Osteoblast (primary cell): ENCODE measurements around the gene MINDY3. TPM values are rescaled to one million over a fixed set of nuclear protein-coding genes. Genes with fewer than 3 reads are reported as not detected.

Experiments
- DNase-seq: peaks from one replicate; pipeline ENCODE4 v3.0.0; 2011; ENCODE audit warnings: low spot score, mixed read lengths; ENCODE audit not compliant: insufficient read length; ENCODE audit errors: missing footprints
- H2AFZ ChIP-seq: 2 replicates; pipeline ENCODE4 v1.6.0; 2011; ENCODE audit warnings: mild to moderate bottlenecking, low read length
- H3K27ac ChIP-seq: 2 replicates; pipeline ENCODE4 v1.5.1; 2011; ENCODE audit warnings: mild to moderate bottlenecking, low read depth, low read length, moderate library complexity
- H3K27me3 ChIP-seq: 2 replicates; pipeline ENCODE4 v1.6.0; 2012; ENCODE audit warnings: mild to moderate bottlenecking, control low read depth, inconsistent platforms, low read length, moderate library complexity; ENCODE audit not compliant: insufficient read depth
- H3K36me3 ChIP-seq: 2 replicates; pipeline ENCODE4 v1.5.1; 2011; ENCODE audit warnings: mild to moderate bottlenecking, low read length, control low read depth, moderate library complexity; ENCODE audit not compliant: insufficient read depth
- H3K4me1 ChIP-seq: 2 replicates; pipeline ENCODE4 v1.5.1; 2011; ENCODE audit warnings: mild to moderate bottlenecking, low read length, control low read depth, moderate library complexity; ENCODE audit not compliant: insufficient read depth
- H3K4me2 ChIP-seq: 2 replicates; pipeline ENCODE4 v1.6.0; 2011; ENCODE audit warnings: mild to moderate bottlenecking, low read length; ENCODE audit not compliant: insufficient read depth
- H3K4me3 ChIP-seq: fragments of 200-600 bp; sonication (generic); 3 replicates; pipeline ENCODE4 v1.5.1; 2012; ENCODE audit warnings: mild to moderate bottlenecking, low read length, inconsistent platforms; ENCODE audit not compliant: insufficient read depth
- H3K79me2 ChIP-seq: 2 replicates; pipeline ENCODE4 v1.6.0; 2012; ENCODE audit warnings: mild to moderate bottlenecking, low read length, control low read depth, inconsistent platforms; ENCODE audit not compliant: insufficient read depth
- H3K9me3 ChIP-seq: 2 replicates; pipeline ENCODE4 v1.5.1; 2011; ENCODE audit warnings: low read depth, low read length, control low read depth
- H4K20me1 ChIP-seq: 2 replicates; pipeline ENCODE4 v1.6.0; 2012; ENCODE audit warnings: mild to moderate bottlenecking, low read length, control low read depth; ENCODE audit not compliant: insufficient read depth
- CTCF ChIP-seq: IDR thresholded peaks from 2 replicates; pipeline ENCODE4 v1.5.1; 2011; ENCODE audit warnings: mild to moderate bottlenecking, low read depth, low read length, moderate library complexity; ENCODE audit errors: extremely low read depth
- total RNA-seq: library from RNA; depleted of rRNA; stranded (reverse); fragments of >200 nt; gene quantifications from 2 replicates; pipeline ENCODE4 v1.2.3, GENCODE V29; 2012

Gene MINDY3
- total RNA-seq, 1 donor: 36.6 TPM

GRCh38 chr10:15748126-15748525 is 112.2 kb downstream of the MINDY3 start:
- Histone ChIP-seq H3K4me2 (no peak overlapping the region), H3K9me3 (no peaks in the 10 kb centered on the region), H3K4me3 (no peak overlapping the region), H4K20me1 (no peaks in the 10 kb centered on the region), H3K27me3 (peaks cover 23% of the 10 kb centered on the region), H3K79me2 (no peaks in the 10 kb centered on the region), H3K27ac (no peak overlapping the region), H3K4me1 (no peaks in the 10 kb centered on the region), H2AFZ (no peak overlapping the region), H3K36me3 (no peaks in the 10 kb centered on the region)
- no peak for TF ChIP-seq CTCF
- DNase-seq: no peak

GRCh38 chr10:15747632-15748031 is 112.7 kb downstream of the MINDY3 start:
- Histone ChIP-seq H2AFZ (no peak overlapping the region), H3K4me1 (no peaks in the 10 kb centered on the region)

DNA sequence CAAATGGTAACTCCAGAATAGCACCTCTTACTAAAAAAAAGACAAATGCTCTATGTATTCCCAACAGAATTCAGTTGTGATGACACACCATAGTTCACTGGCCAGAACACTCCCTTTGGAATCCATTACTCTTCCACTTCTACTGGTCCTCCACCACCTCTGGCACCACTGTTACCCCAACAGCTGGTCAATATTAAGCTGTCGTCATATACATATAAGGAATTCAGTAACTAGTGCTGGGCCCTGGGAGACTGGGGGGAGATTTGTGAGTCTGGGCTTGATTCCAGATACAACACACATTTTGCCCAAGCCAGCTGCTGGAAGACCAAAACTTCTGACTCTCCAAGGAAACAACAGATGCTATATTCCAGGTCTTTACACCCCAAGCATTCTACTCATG is 114.6 kb downstream of the MINDY3 start:
- no peak overlapping the region for H3K4me3 ChIP-seq
- H3K79me2 ChIP-seq: no peaks in the 10 kb centered on the region
- no peak overlapping the region for H2AFZ ChIP-seq
- no peak overlapping the region for H3K4me2 ChIP-seq
- TF ChIP-seq CTCF: no peak
- no peaks in the 10 kb centered on the region for H3K4me1 ChIP-seq
- H3K27ac ChIP-seq: no peak overlapping the region
- no peak for DNase-seq
- no peaks in the 10 kb centered on the region for H3K36me3 ChIP-seq
- H4K20me1 ChIP-seq: no peaks in the 10 kb centered on the region
- H3K27me3 ChIP-seq: peaks cover 19% of the 10 kb centered on the region
- H3K9me3 ChIP-seq: no peaks in the 10 kb centered on the region

More at GRCh38 chr10:15747632-15748031, 112.7 kb downstream of the MINDY3 start:
- H3K27me3 ChIP-seq: peaks cover 23% of the 10 kb centered on the region
- H3K4me3 ChIP-seq: no peak overlapping the region
- no peaks in the 10 kb centered on the region for H3K9me3 ChIP-seq
- H3K27ac ChIP-seq: no peak overlapping the region
- no peaks in the 10 kb centered on the region for H3K36me3 ChIP-seq
- no peak for DNase-seq
- no peak for TF ChIP-seq CTCF
- no peaks in the 10 kb centered on the region for H3K79me2 ChIP-seq
- H3K4me2 ChIP-seq: no peak overlapping the region
- no peaks in the 10 kb centered on the region for H4K20me1 ChIP-seq

GRCh38 chr10:15744217-15744865 is 116.0 kb downstream of the MINDY3 start:
- H3K4me2 ChIP-seq: no peak overlapping the region
- H3K36me3 ChIP-seq: no peaks in the 10 kb centered on the region
- TF ChIP-seq CTCF: peak; percentile 73
- no peaks in the 10 kb centered on the region for H3K4me1 ChIP-seq
- H3K9me3 ChIP-seq: no peaks in the 10 kb centered on the region
- H3K27ac ChIP-seq: no peak overlapping the region
- peaks cover 17% of the 10 kb centered on the region for H3K27me3 ChIP-seq
- no peak overlapping the region for H2AFZ ChIP-seq
- DNase-seq: no peak
- H3K79me2 ChIP-seq: no peaks in the 10 kb centered on the region
- H3K4me3 ChIP-seq: no peak overlapping the region
- no peaks in the 10 kb centered on the region for H4K20me1 ChIP-seq
